Amniotic stem cell (primary cell): ENCODE data around the gene MYCBP2.
"Not testable (repeated sequence)": the region's sequence is repeated elsewhere in the genome, so short reads cannot be mapped to it uniquely, and the experiment has no call there.

Experiments
- DNase-seq: peaks from one replicate; lab custom pipeline; 2025; lab: John Stamatoyannopoulos, UW

Gene MYCBP2

GRCh38 chr13:77218274-77218673, 108.6 kb downstream of the MYCBP2 start:
- no peak for DNase-seq

GRCh38 chr13:77215543-77215942, 111.4 kb downstream of the MYCBP2 start:
- DNase-seq, result no peak

- no peak for DNase-seq
These were observed 113.2 kb downstream of the MYCBP2 start for GRCh38 chr13:77213644-77214043.

DNA sequence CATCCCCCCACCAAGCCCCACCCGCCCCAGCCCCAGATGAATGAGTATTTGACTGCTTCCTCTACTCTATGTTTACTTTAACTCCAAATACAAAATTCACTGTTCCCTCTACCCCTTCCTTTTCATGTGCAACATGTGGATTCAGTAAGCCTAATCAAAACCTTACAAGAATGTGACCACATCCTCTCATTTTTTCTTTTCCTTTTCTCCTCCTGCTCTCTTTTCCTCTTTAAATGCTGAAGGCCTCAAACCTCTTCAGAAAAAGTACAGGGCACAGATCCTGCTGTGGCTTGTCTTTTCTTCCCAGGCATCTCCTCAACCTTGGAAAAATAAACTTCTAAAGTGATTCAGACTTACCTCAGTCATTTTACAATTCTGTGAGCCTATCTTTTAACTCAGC, 119.0 kb downstream of the MYCBP2 start:
- DNase-seq, result peak; percentile 12

GRCh38 chr13:77198995-77199394, 127.9 kb downstream of the MYCBP2 start:
- not testable (repeated sequence) for DNase-seq

DNA sequence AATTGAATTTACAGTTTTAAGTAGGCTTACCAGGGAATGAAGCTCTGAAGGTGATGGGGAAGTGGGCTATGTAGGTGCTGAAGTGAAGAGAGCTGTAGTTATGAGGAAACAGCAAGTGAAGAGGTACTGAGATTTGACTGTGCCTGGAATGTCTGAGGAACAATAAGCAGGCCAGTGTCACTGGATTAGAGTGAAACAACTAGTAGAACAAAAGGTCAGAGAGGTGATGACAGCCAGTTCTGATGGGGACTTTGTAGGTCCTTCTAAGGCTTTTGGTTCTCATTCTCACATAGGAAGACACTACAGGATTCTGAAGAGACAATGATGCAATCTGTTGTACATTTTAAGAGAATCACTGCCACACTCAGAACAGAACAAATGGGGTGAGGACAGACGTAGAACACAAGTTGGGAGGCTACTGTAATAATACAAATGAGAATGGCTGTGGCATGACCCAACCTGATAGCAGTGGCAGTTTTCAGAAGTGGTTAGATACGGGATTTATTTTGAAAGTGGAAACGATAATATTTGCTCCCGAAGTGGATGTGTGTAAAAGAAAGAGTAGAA, 130.8 kb downstream of the MYCBP2 start:
- no peak for DNase-seq

- no peak for DNase-seq
These were observed 136.4 kb downstream of the MYCBP2 start for GRCh38 chr13:77190349-77190958.

GRCh38 chr13:77185721-77186120, 141.2 kb downstream of the MYCBP2 start:
- no peak for DNase-seq

DNA sequence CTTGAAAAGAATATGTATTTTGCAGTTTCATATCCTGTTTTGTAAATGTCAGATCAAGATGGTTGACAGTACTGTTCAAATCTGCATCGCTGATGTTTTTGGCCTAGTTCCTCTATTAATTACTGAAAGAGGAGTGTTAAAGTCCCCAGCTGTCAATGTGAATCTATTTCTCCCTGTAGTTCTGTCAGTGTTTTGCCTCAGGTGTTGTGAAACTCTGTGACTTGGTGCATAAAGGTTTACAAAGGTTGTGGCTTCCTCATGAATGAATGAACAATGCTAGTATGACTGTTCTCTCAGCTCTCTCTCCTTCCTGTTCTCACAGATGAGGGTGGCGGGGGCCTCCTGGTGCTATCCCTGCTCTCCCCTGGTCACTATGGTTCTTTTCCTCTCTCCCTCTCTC, 142.4 kb downstream of the MYCBP2 start:
- no peak for DNase-seq

- DNase-seq, result no peak
These were observed 146.9 kb downstream of the MYCBP2 start for GRCh38 chr13:77180011-77180410.

DNA sequence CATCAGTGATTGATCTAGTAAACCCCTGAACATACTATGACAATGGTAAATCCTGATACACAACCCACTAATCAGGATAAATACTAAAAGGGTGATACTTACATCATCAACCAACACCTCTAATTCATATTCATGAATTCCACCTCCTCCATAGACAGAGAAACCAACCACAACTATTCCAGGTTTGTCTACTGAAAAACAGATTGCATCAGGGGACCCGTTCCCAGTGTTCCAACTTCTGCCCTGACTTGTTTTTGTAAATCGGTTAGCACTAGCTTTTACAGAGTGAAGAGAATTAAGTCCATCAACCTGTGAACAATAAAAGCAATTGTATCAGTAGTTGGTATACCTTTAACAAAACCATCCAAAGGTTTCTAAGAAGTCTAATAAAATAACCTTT, 149.2 kb downstream of the MYCBP2 start:
- no peak for DNase-seq

GRCh38 chr13:77176350-77176749, 150.5 kb downstream of the MYCBP2 start:
- peak; percentile 18 for DNase-seq

DNA sequence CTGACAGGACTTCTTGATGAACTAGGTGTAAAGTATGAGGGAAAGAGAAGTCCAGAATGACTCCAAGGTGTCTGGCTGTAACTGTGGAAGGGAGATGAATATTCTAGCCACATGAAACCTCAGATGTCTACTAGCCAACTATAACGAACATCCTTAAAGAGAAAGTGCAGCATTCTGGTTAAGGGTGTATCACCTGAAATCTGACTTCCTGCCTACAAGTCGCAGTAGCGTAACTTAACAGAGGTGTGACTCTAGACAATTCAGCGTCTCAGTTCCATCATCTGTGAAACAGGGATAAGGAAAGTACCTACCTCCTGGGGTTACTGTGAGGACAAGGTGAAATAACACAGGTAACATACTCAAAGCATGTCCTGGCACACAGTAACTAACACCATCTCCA, 154.2 kb downstream of the MYCBP2 start:
- no peak for DNase-seq

GRCh38 chr13:77171451-77171850, 155.4 kb downstream of the MYCBP2 start:
- no peak for DNase-seq

DNA sequence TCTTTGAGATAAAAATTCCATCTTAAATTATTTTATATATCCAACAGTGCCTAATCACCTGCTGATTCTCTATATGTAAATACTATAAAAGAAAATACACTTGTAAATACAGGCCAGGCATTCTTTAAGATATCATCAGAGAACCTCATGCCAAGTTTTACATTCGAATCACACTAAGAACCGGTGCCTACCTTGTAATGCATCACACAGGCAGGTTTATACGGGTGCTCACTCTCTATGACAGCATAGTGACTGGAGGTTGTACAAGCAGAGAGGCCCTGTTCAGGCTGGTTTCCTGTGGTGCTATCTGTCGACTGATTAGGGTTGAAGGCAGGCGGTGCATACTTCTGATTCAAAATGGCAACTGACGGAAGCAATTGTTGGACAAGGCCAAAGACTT, 158.7 kb downstream of the MYCBP2 start:
- DNase-seq, result no peak

- no peak for DNase-seq
These were observed 176.2 kb downstream of the MYCBP2 start for GRCh38 chr13:77150651-77151050.

DNA sequence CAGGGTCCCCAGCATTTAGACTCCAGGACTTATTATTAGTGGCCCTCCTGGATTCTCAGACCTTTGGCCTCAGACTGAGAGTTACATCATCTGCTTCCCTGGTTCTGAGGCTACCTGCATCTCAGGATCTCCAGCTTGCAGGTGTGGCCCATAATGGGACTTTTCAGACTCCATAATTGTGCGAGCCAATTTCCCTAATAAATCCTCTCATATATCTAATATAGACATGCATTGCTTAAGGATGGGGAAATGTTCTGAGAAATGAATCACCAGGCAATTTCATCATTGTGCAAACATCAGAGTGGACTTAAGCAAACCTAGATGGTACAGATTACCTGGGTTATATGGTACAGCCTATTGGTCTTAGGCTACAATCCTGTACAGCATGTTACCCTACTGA, 183.5 kb downstream of the MYCBP2 start:
- DNase-seq, result no peak

DNA sequence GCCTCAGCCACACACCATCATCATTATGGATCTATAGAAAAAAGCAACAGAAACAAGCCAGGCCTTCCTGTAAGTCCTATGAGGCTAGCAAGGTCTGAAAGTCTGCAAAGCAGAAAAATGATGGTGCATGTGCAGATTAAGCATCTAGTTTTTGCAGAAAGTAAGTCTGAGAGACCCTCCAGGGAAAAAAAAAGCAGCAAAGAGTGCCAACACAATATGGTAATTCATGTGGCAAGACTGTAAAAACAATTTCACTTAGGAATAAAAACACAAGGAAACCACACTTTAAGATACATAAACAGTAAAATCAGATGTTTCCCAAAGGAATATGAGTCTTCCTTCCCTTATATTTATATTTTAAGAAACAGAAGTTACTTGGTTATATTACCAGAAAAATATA, 187.6 kb downstream of the MYCBP2 start:
- no peak for DNase-seq

DNA sequence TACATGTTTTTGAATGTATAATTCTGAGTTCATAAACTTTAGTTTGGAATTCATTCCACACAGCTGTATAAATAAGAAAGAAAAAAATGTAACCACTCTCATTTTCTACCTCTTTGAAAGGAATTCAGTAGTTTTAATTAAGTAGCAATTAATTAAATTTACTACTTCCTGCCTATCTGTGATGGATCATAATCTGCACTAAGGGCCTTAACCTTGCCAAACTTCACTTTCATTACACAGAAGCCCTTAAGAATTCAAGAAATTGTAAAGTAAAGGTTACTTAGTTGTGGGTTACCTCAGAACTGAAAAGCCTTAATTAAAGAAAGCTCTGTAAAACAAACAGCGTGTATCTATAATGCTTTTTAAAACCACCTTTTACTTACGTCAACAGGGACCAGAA, 188.1 kb downstream of the MYCBP2 start:
- no peak for DNase-seq

GRCh38 chr13:77136902-77137420, 189.9 kb downstream of the MYCBP2 start:
- DNase-seq, result no peak

GRCh38 chr13:77124423-77124822, 202.5 kb downstream of the MYCBP2 start:
- no peak for DNase-seq

DNA sequence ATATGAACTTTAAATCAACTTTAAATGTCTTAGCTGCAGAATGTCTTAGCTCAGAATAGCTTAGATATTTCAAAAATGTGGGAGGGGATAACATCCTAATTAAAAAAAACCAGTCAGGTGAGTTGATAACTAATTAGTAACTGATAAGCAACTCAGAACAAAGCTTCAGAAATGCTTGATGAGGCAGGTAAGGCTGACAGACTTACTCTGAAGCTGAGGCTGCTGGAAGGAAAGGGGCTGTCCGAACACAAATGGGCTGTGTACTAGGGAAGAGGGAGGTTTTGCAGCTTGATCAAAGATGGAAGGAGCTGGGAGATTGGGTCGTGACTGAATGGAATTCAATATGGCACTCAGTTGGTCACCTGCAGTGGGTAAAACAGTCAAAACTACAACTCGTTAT, 208.8 kb downstream of the MYCBP2 start:
- DNase-seq, result no peak

- no peak for DNase-seq
These were observed 212.6 kb downstream of the MYCBP2 start for GRCh38 chr13:77114271-77114670.

DNA sequence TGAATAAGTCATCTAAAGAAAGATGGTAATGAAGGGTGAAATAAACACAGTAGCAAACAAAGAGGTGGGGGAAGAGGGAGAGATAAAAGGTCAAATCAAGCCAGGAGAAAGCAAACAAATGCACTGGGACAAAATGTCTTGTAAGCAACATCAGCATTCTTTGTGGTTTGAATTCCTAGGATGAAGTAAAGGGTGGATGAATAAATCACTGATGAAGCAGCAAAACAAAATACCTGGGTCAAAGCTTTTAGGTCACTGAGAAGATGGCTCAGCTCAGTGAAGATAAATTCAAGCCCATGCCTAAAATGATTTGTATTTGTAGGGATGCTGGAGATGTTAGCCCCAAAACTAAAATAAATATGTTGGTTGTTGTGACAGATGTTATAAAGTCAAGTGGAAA, 213.4 kb downstream of the MYCBP2 start:
- no peak for DNase-seq
